Gastroesophageal sphincter (tissue), 3 donors: ENCODE measurements around the gene PRKN.

Experiments
- EP300 ChIP-seq: sonication (generic); formaldehyde crosslinking; IDR thresholded peaks from one replicate; pipeline ENCODE4 v1.6.1; 2017; ENCODE audit warnings: antibody characterized with exemption, mild to moderate bottlenecking
- POLR2A ChIP-seq, 2 donors: fragments of 450-650 bp; IDR thresholded peaks; one replicate each; pipeline ENCODE4 v1.6.1; 2017; ENCODE audit warnings: antibody characterized with exemption in 2 of 2, mild to moderate bottlenecking in 2 of 2, moderate library complexity in 1 of 2
- TF ChIP-seq, protein P1 (sequence below), 4 experiments: fragments of 200-600 bp in 2 of 4; fragments of 450-650 bp in 2 of 4; sonication (generic) in 1 of 4; IDR thresholded peaks; one replicate each; pipeline ENCODE4 v1.5.1; 2017 to 2019; ENCODE audit warnings: antibody characterized with exemption in 4 of 4, mild to moderate bottlenecking in 2 of 4, moderate library complexity in 2 of 4

DNA sequence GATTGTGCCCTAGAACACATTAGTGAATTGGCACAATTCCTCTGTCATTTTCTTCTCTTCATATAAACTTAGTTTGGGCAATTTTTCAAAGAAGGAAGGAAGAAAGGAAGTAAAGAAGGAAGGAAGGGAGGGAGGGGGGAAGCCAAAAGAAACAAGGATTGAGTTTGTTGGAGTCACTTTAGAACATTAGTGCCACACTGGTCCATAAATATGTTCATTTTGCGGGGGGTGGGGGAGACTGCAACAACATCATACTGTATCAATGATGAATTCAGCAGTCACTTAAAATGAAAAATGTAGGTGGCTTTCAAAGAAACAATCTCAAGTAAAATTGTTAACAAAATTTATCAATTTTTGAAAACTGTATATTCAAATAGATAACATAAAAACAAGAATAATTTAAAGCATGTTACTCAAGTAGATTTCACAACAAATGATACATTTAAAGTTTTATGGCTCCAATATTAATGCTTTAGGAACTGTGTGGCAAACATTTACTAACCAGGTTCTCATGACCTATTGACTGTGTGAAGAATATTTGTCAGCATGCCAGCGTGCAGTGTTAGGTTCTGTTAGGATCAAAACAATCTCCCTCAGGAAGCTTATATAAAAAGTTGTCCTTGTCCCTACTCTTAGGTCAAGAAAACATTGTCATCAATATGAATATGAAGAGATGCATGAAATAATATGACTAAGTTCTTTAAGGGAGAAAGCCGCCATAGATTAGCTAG is 1245.6 kb downstream of the PRKN start:
- TF ChIP-seq EP300 (no peak), POLR2A (IDR thresholded peaks at IDR 0.05) (no peak)
- TF ChIP-seq, protein P1, sequence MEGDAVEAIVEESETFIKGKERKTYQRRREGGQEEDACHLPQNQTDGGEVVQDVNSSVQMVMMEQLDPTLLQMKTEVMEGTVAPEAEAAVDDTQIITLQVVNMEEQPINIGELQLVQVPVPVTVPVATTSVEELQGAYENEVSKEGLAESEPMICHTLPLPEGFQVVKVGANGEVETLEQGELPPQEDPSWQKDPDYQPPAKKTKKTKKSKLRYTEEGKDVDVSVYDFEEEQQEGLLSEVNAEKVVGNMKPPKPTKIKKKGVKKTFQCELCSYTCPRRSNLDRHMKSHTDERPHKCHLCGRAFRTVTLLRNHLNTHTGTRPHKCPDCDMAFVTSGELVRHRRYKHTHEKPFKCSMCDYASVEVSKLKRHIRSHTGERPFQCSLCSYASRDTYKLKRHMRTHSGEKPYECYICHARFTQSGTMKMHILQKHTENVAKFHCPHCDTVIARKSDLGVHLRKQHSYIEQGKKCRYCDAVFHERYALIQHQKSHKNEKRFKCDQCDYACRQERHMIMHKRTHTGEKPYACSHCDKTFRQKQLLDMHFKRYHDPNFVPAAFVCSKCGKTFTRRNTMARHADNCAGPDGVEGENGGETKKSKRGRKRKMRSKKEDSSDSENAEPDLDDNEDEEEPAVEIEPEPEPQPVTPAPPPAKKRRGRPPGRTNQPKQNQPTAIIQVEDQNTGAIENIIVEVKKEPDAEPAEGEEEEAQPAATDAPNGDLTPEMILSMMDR (IDR thresholded peaks at IDR 0.05): no peak
